HepG2 (cell line): ENCODE measurements around the gene OARD1. TPM values are rescaled to one million over a fixed set of nuclear protein-coding genes. Genes with fewer than 3 reads are reported as not detected.

Experiments used
- ATF7-NPFF ChIP-seq: sonication (generic); formaldehyde crosslinking; IDR thresholded peaks from 2 replicates; pipeline ENCODE4 v1.8.1; 2023; ENCODE audit warnings: mild to moderate bottlenecking, low read depth, missing genetic modification reagents, moderate library complexity
- BCL6 ChIP-seq: IDR thresholded peaks from 2 replicates; pipeline ENCODE4 v1.6.1; 2016; ENCODE audit warnings: missing genetic modification reagents, missing compliant biosample characterization
- CBX5 ChIP-seq: sonication (generic); formaldehyde crosslinking; IDR thresholded peaks from 2 replicates; pipeline ENCODE4 v1.4.0; 2020; ENCODE audit warnings: missing genetic modification reagents, borderline replicate concordance
- CC2D1A ChIP-seq: sonication (generic); formaldehyde crosslinking; IDR thresholded peaks from 2 replicates; pipeline ENCODE4 v1.8.1; 2023; ENCODE audit warnings: mild to moderate bottlenecking, missing genetic modification reagents
- GTF3A ChIP-seq: sonication (generic); formaldehyde crosslinking; conservative IDR thresholded peaks from 2 replicates; pipeline ENCODE4 v1.4.0; 2020; ENCODE audit warnings: mild to moderate bottlenecking, missing genetic modification reagents
- POLR2G ChIP-seq: fragments of 200-400 bp; formaldehyde crosslinking; IDR thresholded peaks from 2 replicates; pipeline ENCODE4 v1.6.1; 2018; ENCODE audit warnings: mild to moderate bottlenecking, low read depth, low read length, moderate library complexity
- PREB ChIP-seq: sonication (generic); formaldehyde crosslinking; IDR thresholded peaks from 2 replicates; pipeline ENCODE4 v1.4.0; 2020; ENCODE audit warnings: missing genetic modification reagents
- SRSF1 ChIP-seq: fragments of 200-400 bp; formaldehyde crosslinking; optimal IDR thresholded peaks from 2 replicates; pipeline ENCODE3; 2017; ENCODE audit warnings: mild to moderate bottlenecking, low read depth, low read length, moderate library complexity
- SSRP1 ChIP-seq: IDR thresholded peaks from 2 replicates; pipeline ENCODE4 v1.6.1; 2016; ENCODE audit warnings: control low read depth
- THRA ChIP-seq: sonication (generic); formaldehyde crosslinking; IDR thresholded peaks from 2 replicates; pipeline ENCODE4 v1.4.0; 2020; ENCODE audit warnings: missing genetic modification reagents, borderline replicate concordance
- ZFP36L1 ChIP-seq: sonication (generic); formaldehyde crosslinking; IDR thresholded peaks from 2 replicates; pipeline ENCODE4 v1.8.0; 2022; ENCODE audit warnings: mild to moderate bottlenecking, missing genetic modification reagents, moderate library complexity
- ZFP41 ChIP-seq: sonication (generic); formaldehyde crosslinking; IDR thresholded peaks from 2 replicates; pipeline ENCODE4 v1.4.0; 2020; ENCODE audit warnings: mild to moderate bottlenecking, missing genetic modification reagents, borderline replicate concordance
- ZNF672 ChIP-seq: sonication (generic); formaldehyde crosslinking; IDR thresholded peaks from 2 replicates; pipeline ENCODE4 v1.8.1; 2022; ENCODE audit warnings: missing genetic modification reagents
- ZNF713 ChIP-seq: sonication (generic); formaldehyde crosslinking; IDR thresholded peaks from 2 replicates; pipeline ENCODE4 v1.4.0; 2020; ENCODE audit warnings: mild to moderate bottlenecking, missing genetic modification reagents
- polyA plus RNA-seq, 8 experiments: library from polyadenylated mRNA; depleted of rRNA in 3 of 8; stranded (reverse) in 7 of 8; unstranded in 1 of 8; fragments of >200 nt; fragmentation: Illumina TruSeq in 4 of 8; extraction: Trizol in 4 of 8; gene quantifications; 2 replicates each; pipeline versions ENCODE4 v1.2.1 to v1.2.3, GENCODE V29; 2011 to 2016; ENCODE audit warnings: low read depth in 4 of 8, missing spikeins in 1 of 8, mixed read lengths in 1 of 8; ENCODE audit not compliant: insufficient read depth in 1 of 8
- total RNA-seq, 5 experiments: library from RNA; depleted of rRNA; stranded (reverse); fragments of >200 nt; fragmentation: Illumina TruSeq; extraction: Trizol; gene quantifications; 2 replicates each; pipeline ENCODE4 v1.2.3, GENCODE V29; 2016; ENCODE audit warnings: low read depth in 1 of 5
- TF ChIP-seq, protein P1 (sequence below): sonication (generic); formaldehyde crosslinking; IDR thresholded peaks from 2 replicates; pipeline ENCODE4 v1.4.0; 2020; ENCODE audit warnings: missing genetic modification reagents
- TF ChIP-seq, protein P2 (sequence below): sonication (generic); formaldehyde crosslinking; IDR thresholded peaks from 2 replicates; pipeline ENCODE4 v1.5.0; 2020; ENCODE audit warnings: mild to moderate bottlenecking, missing genetic modification reagents, moderate library complexity
- TF ChIP-seq, protein P3 (sequence below): sonication (generic); formaldehyde crosslinking; IDR thresholded peaks from 2 replicates; pipeline ENCODE4 v1.5.1; 2020; ENCODE audit warnings: missing genetic modification reagents, mild to moderate bottlenecking, borderline replicate concordance

The OARD1 gene
- total and polyA plus RNA-seq, 2 of the 13 experiments (the other 11 are each of a cell fraction or from before 2014, with no cell fraction given): 18.4 to 49.0 TPM

GRCh38 chr6:41027799-41028560 is 44.2 kb downstream of the OARD1 start (continued):
- TF ChIP-seq, protein P1, sequence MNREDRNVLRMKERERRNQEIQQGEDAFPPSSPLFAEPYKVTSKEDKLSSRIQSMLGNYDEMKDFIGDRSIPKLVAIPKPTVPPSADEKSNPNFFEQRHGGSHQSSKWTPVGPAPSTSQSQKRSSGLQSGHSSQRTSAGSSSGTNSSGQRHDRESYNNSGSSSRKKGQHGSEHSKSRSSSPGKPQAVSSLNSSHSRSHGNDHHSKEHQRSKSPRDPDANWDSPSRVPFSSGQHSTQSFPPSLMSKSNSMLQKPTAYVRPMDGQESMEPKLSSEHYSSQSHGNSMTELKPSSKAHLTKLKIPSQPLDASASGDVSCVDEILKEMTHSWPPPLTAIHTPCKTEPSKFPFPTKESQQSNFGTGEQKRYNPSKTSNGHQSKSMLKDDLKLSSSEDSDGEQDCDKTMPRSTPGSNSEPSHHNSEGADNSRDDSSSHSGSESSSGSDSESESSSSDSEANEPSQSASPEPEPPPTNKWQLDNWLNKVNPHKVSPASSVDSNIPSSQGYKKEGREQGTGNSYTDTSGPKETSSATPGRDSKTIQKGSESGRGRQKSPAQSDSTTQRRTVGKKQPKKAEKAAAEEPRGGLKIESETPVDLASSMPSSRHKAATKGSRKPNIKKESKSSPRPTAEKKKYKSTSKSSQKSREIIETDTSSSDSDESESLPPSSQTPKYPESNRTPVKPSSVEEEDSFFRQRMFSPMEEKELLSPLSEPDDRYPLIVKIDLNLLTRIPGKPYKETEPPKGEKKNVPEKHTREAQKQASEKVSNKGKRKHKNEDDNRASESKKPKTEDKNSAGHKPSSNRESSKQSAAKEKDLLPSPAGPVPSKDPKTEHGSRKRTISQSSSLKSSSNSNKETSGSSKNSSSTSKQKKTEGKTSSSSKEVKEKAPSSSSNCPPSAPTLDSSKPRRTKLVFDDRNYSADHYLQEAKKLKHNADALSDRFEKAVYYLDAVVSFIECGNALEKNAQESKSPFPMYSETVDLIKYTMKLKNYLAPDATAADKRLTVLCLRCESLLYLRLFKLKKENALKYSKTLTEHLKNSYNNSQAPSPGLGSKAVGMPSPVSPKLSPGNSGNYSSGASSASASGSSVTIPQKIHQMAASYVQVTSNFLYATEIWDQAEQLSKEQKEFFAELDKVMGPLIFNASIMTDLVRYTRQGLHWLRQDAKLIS (CRISPR knock-in tag): no peak
- TF ChIP-seq THRA (peak; percentile 82), ZNF672 (CRISPR knock-in tag) (no peak), SRSF1 (no peak), SSRP1 (0 out of 2 replicates have a peak, but pooled peaks have one; percentile 63), ATF7-NPFF (CRISPR knock-in tag) (peak; percentile 93), ZNF713 (CRISPR knock-in tag) (peak; percentile 58; the same call in 1 of the 2 replicates), GTF3A (CRISPR knock-in tag) (0 out of 2 replicates have a peak, but pooled peaks have one; percentile 41), ZFP41 (CRISPR knock-in tag) (0 out of 2 replicates have a peak, but pooled peaks have one; percentile 61), PREB (peak; percentile 81; the same call in 1 of the 2 replicates), CBX5 (CRISPR knock-in tag) (peak; percentile 50; the same call in 1 of the 2 replicates), CC2D1A (no peak), ZFP36L1 (CRISPR knock-in tag) (0 out of 2 replicates have a peak, but pooled peaks have one; percentile 42), POLR2G (peak; percentile 33; the same call in 1 of the 2 replicates), BCL6 (CRISPR knock-in tag) (peak; percentile 41; the same call in 1 of the 2 replicates)
- TF ChIP-seq, protein P2, sequence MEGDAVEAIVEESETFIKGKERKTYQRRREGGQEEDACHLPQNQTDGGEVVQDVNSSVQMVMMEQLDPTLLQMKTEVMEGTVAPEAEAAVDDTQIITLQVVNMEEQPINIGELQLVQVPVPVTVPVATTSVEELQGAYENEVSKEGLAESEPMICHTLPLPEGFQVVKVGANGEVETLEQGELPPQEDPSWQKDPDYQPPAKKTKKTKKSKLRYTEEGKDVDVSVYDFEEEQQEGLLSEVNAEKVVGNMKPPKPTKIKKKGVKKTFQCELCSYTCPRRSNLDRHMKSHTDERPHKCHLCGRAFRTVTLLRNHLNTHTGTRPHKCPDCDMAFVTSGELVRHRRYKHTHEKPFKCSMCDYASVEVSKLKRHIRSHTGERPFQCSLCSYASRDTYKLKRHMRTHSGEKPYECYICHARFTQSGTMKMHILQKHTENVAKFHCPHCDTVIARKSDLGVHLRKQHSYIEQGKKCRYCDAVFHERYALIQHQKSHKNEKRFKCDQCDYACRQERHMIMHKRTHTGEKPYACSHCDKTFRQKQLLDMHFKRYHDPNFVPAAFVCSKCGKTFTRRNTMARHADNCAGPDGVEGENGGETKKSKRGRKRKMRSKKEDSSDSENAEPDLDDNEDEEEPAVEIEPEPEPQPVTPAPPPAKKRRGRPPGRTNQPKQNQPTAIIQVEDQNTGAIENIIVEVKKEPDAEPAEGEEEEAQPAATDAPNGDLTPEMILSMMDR (CRISPR knock-in tag): peak; percentile 99
- TF ChIP-seq, protein P3, sequence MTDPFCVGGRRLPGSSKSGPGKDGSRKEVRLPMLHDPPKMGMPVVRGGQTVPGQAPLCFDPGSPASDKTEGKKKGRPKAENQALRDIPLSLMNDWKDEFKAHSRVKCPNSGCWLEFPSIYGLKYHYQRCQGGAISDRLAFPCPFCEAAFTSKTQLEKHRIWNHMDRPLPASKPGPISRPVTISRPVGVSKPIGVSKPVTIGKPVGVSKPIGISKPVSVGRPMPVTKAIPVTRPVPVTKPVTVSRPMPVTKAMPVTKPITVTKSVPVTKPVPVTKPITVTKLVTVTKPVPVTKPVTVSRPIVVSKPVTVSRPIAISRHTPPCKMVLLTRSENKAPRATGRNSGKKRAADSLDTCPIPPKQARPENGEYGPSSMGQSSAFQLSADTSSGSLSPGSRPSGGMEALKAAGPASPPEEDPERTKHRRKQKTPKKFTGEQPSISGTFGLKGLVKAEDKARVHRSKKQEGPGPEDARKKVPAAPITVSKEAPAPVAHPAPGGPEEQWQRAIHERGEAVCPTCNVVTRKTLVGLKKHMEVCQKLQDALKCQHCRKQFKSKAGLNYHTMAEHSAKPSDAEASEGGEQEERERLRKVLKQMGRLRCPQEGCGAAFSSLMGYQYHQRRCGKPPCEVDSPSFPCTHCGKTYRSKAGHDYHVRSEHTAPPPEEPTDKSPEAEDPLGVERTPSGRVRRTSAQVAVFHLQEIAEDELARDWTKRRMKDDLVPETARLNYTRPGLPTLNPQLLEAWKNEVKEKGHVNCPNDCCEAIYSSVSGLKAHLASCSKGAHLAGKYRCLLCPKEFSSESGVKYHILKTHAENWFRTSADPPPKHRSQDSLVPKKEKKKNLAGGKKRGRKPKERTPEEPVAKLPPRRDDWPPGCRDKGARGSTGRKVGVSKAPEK (CRISPR knock-in tag): peak; percentile 87; the same call in 1 of the 2 replicates
